ENCODE measurements around the gene PTS. TPM values are rescaled to one million over a fixed set of nuclear protein-coding genes. Genes with fewer than 3 reads are reported as not detected.

PTS gene
- total RNA-seq, 2 donors from 2014 or later = 20.1 to 25.7 TPM

DNA sequence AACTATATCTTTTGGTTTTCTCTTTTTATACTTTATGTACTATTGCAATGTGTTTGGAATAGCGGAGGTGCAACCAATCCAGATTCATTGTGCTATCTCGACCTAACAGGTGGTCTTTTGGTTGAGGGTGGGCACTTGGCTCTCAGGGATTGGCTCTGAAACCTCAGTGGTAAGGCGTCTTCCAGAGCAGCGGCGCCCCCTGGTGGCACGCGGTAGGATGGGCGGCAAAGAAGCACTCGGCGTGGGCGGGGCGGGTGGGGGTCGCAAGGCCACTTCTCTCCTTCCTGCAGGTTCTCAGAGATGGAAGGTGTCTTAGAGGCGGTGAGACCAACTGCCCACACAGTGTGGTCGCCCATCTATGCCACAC, 53.7 kb downstream of the PTS start:
- DNase-seq (peak; percentile 54 to 74 (median 62)), ATAC-seq (peak; percentile 74)
- intact Hi-C loops (cut with DNase I) = loop anchor here (5.0 to 10.0 kb wide), 2 partner anchors 63 to 165 kb away; no protein-coding TSS in a partner anchor
- Histone ChIP-seq H3K27ac (no peak overlapping the region), H3K9me3 (no peaks in the 10 kb centered on the region), H3K27me3 (no peaks in the 10 kb centered on the region), H3K4me1 (peaks cover 4% of the 10 kb centered on the region), H3K36me3 (replicated peaks in 1 of 2; ENCODE audit: insufficient read depth in 1 of 2, low read depth in 2 of 2) (no peaks in the 10 kb centered on the region), H3K4me3 (peak overlapping the region in 1 of 2 donors; percentile 22)
- TF ChIP-seq, protein P1, sequence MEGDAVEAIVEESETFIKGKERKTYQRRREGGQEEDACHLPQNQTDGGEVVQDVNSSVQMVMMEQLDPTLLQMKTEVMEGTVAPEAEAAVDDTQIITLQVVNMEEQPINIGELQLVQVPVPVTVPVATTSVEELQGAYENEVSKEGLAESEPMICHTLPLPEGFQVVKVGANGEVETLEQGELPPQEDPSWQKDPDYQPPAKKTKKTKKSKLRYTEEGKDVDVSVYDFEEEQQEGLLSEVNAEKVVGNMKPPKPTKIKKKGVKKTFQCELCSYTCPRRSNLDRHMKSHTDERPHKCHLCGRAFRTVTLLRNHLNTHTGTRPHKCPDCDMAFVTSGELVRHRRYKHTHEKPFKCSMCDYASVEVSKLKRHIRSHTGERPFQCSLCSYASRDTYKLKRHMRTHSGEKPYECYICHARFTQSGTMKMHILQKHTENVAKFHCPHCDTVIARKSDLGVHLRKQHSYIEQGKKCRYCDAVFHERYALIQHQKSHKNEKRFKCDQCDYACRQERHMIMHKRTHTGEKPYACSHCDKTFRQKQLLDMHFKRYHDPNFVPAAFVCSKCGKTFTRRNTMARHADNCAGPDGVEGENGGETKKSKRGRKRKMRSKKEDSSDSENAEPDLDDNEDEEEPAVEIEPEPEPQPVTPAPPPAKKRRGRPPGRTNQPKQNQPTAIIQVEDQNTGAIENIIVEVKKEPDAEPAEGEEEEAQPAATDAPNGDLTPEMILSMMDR (IDR thresholded peaks at IDR 0.05) = peak; percentile 42 to 92 (median 52)
- TF ChIP-seq POLR2A (IDR thresholded peaks at IDR 0.05) = no peak
- 0 to 6% methylated on average over 3 to 15 of the region's 15 CpGs for WGBS, 2 donors

GRCh38 chr11:112280268-112281126, 54.3 kb downstream of the PTS start:
- Histone ChIP-seq H3K27me3 (no peaks in the 10 kb centered on the region), H3K9me3 (no peaks in the 10 kb centered on the region), H3K4me1 (peaks cover 4% of the 10 kb centered on the region), H3K36me3 (replicated peaks in 1 of 2; ENCODE audit: insufficient read depth in 1 of 2, low read depth in 2 of 2) (no peaks in the 10 kb centered on the region), H3K4me3 (peak overlapping the region in 1 of 2 donors; percentile 22), H3K27ac (no peak overlapping the region)
- ATAC-seq (peak; percentile 89), DNase-seq (peak; percentile 64 to 83 (median 74))
- intact Hi-C loops (cut with DNase I) = loop anchor here (5.0 kb wide), 1 partner anchor 63 kb away; no protein-coding TSS in a partner anchor
- TF ChIP-seq, protein P1 (IDR thresholded peaks at IDR 0.05) = peak; percentile 35 to 89 (median 70)
- TF ChIP-seq POLR2A (IDR thresholded peaks at IDR 0.05) = no peak
- 2 to 5% methylated on average over 18 of the region's 18 CpGs for WGBS, 2 donors

DNA sequence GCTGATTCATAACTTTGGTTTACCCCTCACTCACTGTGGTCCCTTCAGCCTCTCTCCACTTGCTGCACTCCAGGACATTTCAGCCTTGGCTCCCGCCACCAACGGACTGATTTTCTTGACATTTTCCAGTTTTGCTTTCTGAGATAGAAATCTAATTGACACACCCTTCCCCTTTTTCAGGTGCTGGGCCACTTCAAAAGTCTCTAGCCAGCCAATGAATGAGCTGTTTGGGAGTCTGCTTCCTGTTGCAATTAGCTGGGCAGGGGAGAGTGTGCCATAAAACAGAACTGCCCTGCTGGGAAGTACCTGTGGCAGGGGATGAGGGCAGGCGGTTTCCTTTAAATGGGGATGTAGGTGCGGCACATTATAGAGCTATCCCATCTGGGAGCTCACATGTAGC, 55.5 kb downstream of the PTS start:
- Histone ChIP-seq H3K27ac (no peak overlapping the region), H3K9me3 (no peaks in the 10 kb centered on the region), H3K4me3 (no peak overlapping the region), H3K27me3 (no peaks in the 10 kb centered on the region), H3K36me3 (replicated peaks in 1 of 2; ENCODE audit: insufficient read depth in 1 of 2, low read depth in 2 of 2) (no peaks in the 10 kb centered on the region), H3K4me1 (peaks cover 4% of the 10 kb centered on the region)
- ATAC-seq (no peak), DNase-seq (no peak)
- 68 to 84% methylated on average over 4 of the region's 4 CpGs for WGBS, 2 donors
- no peak for TF ChIP-seq POLR2A (IDR thresholded peaks at IDR 0.05)
- TF ChIP-seq, protein P1 (IDR thresholded peaks at IDR 0.05) = no peak
- intact Hi-C loops (cut with DNase I) = loop anchor here (5.0 kb wide), 1 partner anchor 64 kb away; no protein-coding TSS in a partner anchor

Small RNAs within 50 kb of the gene (small RNA-seq; reads per million reads assigned to genes)
- not detected for gene MRPS36P4

Other genes starting within 250 kb of the PTS start
- gene DLAT, start 201.0 kb upstream of the PTS start, total RNA-seq = 10 to 100 TPM; 10.4 to 10.5 TPM
- gene PIH1D2, start 152.4 kb upstream of the PTS start, total RNA-seq = 1 to 10 TPM in 1 of 2 donors, not detected in 1; 1.3 TPM
- 10 to 100 TPM in 1 of 2 donors, 1 to 10 TPM in 1; 8.3 to 10.5 TPM for gene NKAPD1, start 152.1 kb upstream of the PTS start, total RNA-seq
- gene TIMM8B, start 139.7 kb upstream of the PTS start, total RNA-seq = 1 to 10 TPM; 7.5 to 9.6 TPM
- 10 to 100 TPM; 27.4 to 68.5 TPM for gene SDHD, start 139.6 kb upstream of the PTS start, total RNA-seq
- 10 to 100 TPM in 1 of 2 donors, 1 to 10 TPM in 1; 3.3 to 22.8 TPM for gene IL18, start 62.3 kb upstream of the PTS start, total RNA-seq
- gene TEX12, start 59.1 kb upstream of the PTS start, total RNA-seq = not detected
- gene BCO2, start 50.9 kb upstream of the PTS start, total RNA-seq = 1 to 10 TPM; 3.6 to 4.2 TPM
- gene PLET1, start 34.4 kb downstream of the PTS start, total RNA-seq = not detected